Heart left ventricle (tissue), 13 donors: Measurements from ENCODE around the gene CD1D.

Experiments used
- CTCF ChIP-seq, 12 donors: fragments of 200-600 bp; sonication (generic) in 4 of 12; IDR thresholded peaks; one replicate each; pipeline versions ENCODE4 v1.5.0 to v1.8.0; 2018 to 2022; ENCODE audit warnings: antibody characterized with exemption in 12 of 12, mild to moderate bottlenecking in 5 of 12
- POLR2A ChIP-seq, 2 donors: fragments of 450-650 bp; IDR thresholded peaks; one replicate each; pipeline ENCODE4 v1.6.1; 2017; ENCODE audit warnings: antibody characterized with exemption in 2 of 2, mild to moderate bottlenecking in 2 of 2, moderate library complexity in 2 of 2
- donor health status: ischemic (EF 13 %, LVEDD 7.1; RV severe dilation, severe dysfunction).
- donor health status: DM: no; HTN: yes; CAD: no.
- donor health status: DM: no; HTN: no; CAD: no.
- donor health status: ischemic (EF 25% LVEDD 6.9; RV normal size, moderate dysfunction).
- donor health status: ischemic (EF 25% LVEDD 5.7; RV mildly dilated, moderate dysfunction).
- donor health status: ischemic (EF 35%, LVEDD 5.7; RV mildly dilated, moderate dysfunction).
- donor health status: nonischemic (EF 11% LVEDD 7.7; RV severe dilation, severe dysfunction).
- donor health status: DM: yes; HTN: yes; CAD: no.
- donor health status: PGD.
- donor health status: ischemic (EF 29% LVEDD 5.4; RV normal size, mild dysfunction).
- donor health status: nonischemic (EF 23%, LVEDD 6.1; RV moderate dilation, normal function).

GRCh38 chr1:158146739-158147138, 34.0 kb upstream of the CD1D start:
- TF ChIP-seq CTCF (IDR thresholded peaks at IDR 0.05) (no peak), POLR2A (IDR thresholded peaks at IDR 0.05) (no peak)
